AG09309 (cell line): ENCODE measurements around the gene MARK2.
"Not testable (repeated sequence)": the region's sequence is repeated elsewhere in the genome, so short reads cannot be mapped to it uniquely, and the experiment has no call there.

Experiments
- DNase-seq: peaks from one replicate; pipeline ENCODE4 v3.0.0-alpha.2; 2010; ENCODE audit warnings: low read depth
- H3K4me3 ChIP-seq: 2 replicates; pipeline ENCODE4 v1.5.1; 2011; ENCODE audit warnings: mild to moderate bottlenecking, low read depth, low read length, moderate library complexity; ENCODE audit not compliant: control insufficient read depth
- CTCF ChIP-seq: IDR thresholded peaks from 2 replicates; pipeline ENCODE4 v1.5.1; 2011; ENCODE audit warnings: mild to moderate bottlenecking, low read depth, low read length, inconsistent platforms; ENCODE audit not compliant: insufficient read depth, control insufficient read depth; ENCODE audit errors: missing control alignments

The MARK2 gene

GRCh38 chr11:63862923-63863322 is 24.0 kb downstream of the MARK2 start:
- TF ChIP-seq CTCF: no peak
- DNase-seq: no peak
- H3K4me3 ChIP-seq: no peak overlapping the region

- H3K4me3 ChIP-seq, DNase-seq: not testable (repeated sequence)
These were observed 24.7 kb downstream of the MARK2 start for GRCh38 chr11:63863620-63864019.

- no peak overlapping the region for H3K4me3 ChIP-seq
- no peak for TF ChIP-seq CTCF
- DNase-seq: no peak
These were observed 27.3 kb downstream of the MARK2 start for GRCh38 chr11:63866211-63866610.

GRCh38 chr11:63867511-63867910 is 28.6 kb downstream of the MARK2 start:
- H3K4me3 ChIP-seq: no peak overlapping the region
- DNase-seq: no peak
- TF ChIP-seq CTCF: no peak

- H3K4me3 ChIP-seq: no peak overlapping the region
- DNase-seq: no peak
- no peak for TF ChIP-seq CTCF
These were observed 29.6 kb downstream of the MARK2 start for GRCh38 chr11:63868399-63869064.

GRCh38 chr11:63869171-63869591 is 30.3 kb downstream of the MARK2 start:
- TF ChIP-seq CTCF: no peak
- H3K4me3 ChIP-seq: no peak overlapping the region
- DNase-seq: no peak

- no peak for TF ChIP-seq CTCF
- DNase-seq: no peak
- no peak overlapping the region for H3K4me3 ChIP-seq
These were observed 30.8 kb downstream of the MARK2 start for GRCh38 chr11:63869683-63870082.
